H1 (cell line): ENCODE results near the gene PGF. TPM values are rescaled to one million over a fixed set of nuclear protein-coding genes. Genes with fewer than 3 reads are reported as not detected.

Experiments
- FOSL1 ChIP-seq: IDR thresholded peaks from 2 replicates; pipeline ENCODE4 v1.6.1; 2011; ENCODE audit warnings: mild to moderate bottlenecking, low read depth, low read length, moderate library complexity; ENCODE audit not compliant: insufficient read depth
- RBBP5 ChIP-seq: IDR thresholded peaks from 2 replicates; pipeline ENCODE4 v1.7.1; 2012; ENCODE audit warnings: low read depth, mild to moderate bottlenecking, inconsistent platforms, low read length, moderate library complexity, borderline replicate concordance
- SAP30 ChIP-seq: fragments of 300-600 bp; sonication (generic); IDR thresholded peaks from 2 replicates; pipeline ENCODE4 v1.7.1; 2012; ENCODE audit warnings: low read length, moderate library complexity, mild to moderate bottlenecking, inconsistent platforms; ENCODE audit not compliant: insufficient read depth, insufficient replicate concordance
- polyA plus RNA-seq, 7 experiments: library from polyadenylated mRNA; depleted of rRNA in 3 of 7; stranded (reverse) in 5 of 7; unstranded in 2 of 7; fragments of >200 nt in 5 of 7; fragments of 200-250 nt in 2 of 7; gene quantifications; 1 replicate in 5 of 7; 2 replicates in 1 of 7; 4 replicates in 1 of 7; pipeline versions ENCODE4 v1.2.1 to v1.2.3, GENCODE V29; 2011 to 2013; ENCODE audit warnings: missing spikeins in 2 of 7, mixed read lengths in 2 of 7
- total RNA-seq: library from RNA; stranded (reverse); fragmentation: NEBNext Ultra II Directional; extraction: Animal tissue kit (Norgen Biotek cat#: 25700); gene quantifications from 2 replicates; pipeline ENCODE4 v1.2.1, GENCODE V29; 2021

Gene PGF
- total and polyA plus RNA-seq, 2 of the 8 experiments (the other 6 are each of a cell fraction or from before 2014, with no cell fraction given): 2.1 to 4.1 TPM

- TF ChIP-seq SAP30: no peak
- TF ChIP-seq FOSL1: no peak
- no peak for TF ChIP-seq RBBP5
These were observed 44.8 kb downstream of the PGF start (continued) for GRCh38 chr14:74910556-74910955.
